ENCODE results near the gene KCTD19.

GRCh38 chr16:67277999-67278772 lies 48.4 kb downstream of the KCTD19 start:
- no peak for TF ChIP-seq CTCF (IDR thresholded peaks at IDR 0.05)
- TF ChIP-seq EP300 (IDR thresholded peaks at IDR 0.05) = no peak
- no peak for TF ChIP-seq POLR2A (IDR thresholded peaks at IDR 0.05)

Data from tibial nerve (tissue), 4 donors.